Epithelial cell of prostate (primary cell): ENCODE measurements around the gene DHX35.
A peak's percentile ranks its signal among the peaks of the same experiment; 100 is the strongest.

Source experiments
- DNase-seq: peaks from one replicate; pipeline ENCODE4 v3.0.0-alpha.2; 2011; ENCODE audit warnings: low read depth, low spot score
- H3K27ac ChIP-seq: fragments of 450-650 bp; 2 replicates; pipeline ENCODE4 v1.5.1; 2017; ENCODE audit warnings: mild to moderate bottlenecking

DHX35 gene

DNA sequence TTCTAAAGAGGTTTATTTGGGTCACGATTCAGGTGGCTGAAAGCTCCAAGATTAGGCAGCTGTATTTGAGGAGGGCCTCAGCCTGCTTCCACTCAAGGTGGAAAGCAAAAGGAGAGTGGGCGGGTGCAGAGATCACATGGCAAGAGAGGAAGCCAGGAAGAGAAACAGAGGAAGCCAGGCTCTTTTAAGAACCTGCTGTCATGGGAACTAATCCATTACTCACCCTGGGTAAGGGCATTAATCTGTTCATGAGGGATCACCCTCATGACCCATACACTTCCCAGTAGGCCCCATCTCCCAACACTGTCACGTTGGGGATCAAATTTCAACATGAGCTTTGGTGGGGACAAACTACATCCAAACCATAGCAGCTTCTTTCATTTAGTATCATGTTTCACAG lies 53.9 kb downstream of the DHX35 start:
- peak; percentile 40 for DNase-seq
- peak overlapping the region; percentile 66 for H3K27ac ChIP-seq

GRCh38 chr20:39016506-39016905 lies 54.4 kb downstream of the DHX35 start:
- peak; percentile 68 for DNase-seq
- H3K27ac ChIP-seq, result peak overlapping the region; percentile 66

DNA sequence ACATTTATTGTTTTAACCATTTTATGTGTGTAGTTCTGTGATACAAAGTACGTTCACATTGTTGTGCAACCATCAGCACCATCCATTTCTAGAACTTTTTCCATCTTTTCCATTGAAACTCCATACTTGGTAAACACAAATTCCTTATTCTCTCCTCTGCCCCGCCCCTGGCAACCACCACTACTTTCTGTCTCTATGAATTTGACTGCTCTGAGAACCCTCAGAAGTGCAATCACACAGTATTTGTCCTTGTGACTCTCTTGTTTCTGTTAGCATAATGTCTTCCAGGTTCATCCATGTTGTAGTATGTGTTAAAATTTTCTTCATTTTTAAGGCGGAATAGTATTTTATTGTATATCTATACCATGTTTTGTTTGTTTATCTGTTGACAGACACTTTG lies 56.9 kb downstream of the DHX35 start:
- H3K27ac ChIP-seq, result no peak overlapping the region
- DNase-seq, result no peak

GRCh38 chr20:39019805-39020325 lies 57.7 kb downstream of the DHX35 start:
- DNase-seq, result no peak
- H3K27ac ChIP-seq, result no peak overlapping the region

DNA sequence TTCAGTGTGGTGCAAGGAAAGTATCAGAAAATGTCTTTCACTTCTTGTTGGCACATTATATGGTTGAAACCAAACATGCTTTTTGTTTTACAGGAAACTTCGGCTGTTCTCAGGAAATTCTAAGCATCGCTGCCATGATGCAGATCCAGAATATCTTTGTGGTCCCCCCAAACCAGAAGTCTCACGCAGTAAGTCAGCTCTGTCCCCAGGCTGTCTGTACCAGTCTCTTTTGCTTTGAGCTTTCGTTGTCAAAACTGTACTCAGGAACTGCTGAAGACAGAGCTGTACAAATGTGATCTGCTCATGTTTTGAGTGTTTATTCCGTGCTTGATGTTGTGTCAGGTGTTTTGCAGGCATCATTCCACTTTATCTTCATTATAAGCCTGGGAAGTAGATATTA lies 59.6 kb downstream of the DHX35 start:
- no peak overlapping the region for H3K27ac ChIP-seq
- no peak for DNase-seq

GRCh38 chr20:39025883-39026282 lies 63.7 kb downstream of the DHX35 start:
- no peak for DNase-seq
- no peak overlapping the region for H3K27ac ChIP-seq

GRCh38 chr20:39029364-39029763 lies 67.2 kb downstream of the DHX35 start:
- no peak for DNase-seq
- peak overlapping the region; percentile 16 for H3K27ac ChIP-seq

- no peak overlapping the region for H3K27ac ChIP-seq
- DNase-seq, result no peak
These were observed 70.9 kb downstream of the DHX35 start for GRCh38 chr20:39032997-39033396.

DNA sequence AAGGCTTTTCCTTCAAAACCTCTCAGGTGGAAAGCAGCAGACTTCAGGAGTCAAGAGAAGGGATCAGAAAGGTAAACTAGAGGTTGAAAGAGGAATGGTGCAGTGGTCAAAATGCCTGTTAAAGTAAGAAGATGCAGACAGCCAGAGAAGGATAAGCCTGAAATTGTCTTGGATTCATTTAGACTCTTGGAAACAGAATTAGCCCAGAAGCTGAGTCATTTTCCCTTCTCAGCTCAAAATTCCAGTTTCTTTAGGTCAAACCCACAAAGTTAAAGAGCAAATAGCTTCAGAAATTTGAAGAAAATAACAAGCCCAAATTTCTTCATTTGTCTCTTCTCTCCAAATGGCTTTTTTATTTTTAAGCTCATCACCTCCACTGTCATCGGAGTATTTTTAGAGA lies 73.9 kb downstream of the DHX35 start:
- no peak overlapping the region for H3K27ac ChIP-seq
- no peak for DNase-seq

DNA sequence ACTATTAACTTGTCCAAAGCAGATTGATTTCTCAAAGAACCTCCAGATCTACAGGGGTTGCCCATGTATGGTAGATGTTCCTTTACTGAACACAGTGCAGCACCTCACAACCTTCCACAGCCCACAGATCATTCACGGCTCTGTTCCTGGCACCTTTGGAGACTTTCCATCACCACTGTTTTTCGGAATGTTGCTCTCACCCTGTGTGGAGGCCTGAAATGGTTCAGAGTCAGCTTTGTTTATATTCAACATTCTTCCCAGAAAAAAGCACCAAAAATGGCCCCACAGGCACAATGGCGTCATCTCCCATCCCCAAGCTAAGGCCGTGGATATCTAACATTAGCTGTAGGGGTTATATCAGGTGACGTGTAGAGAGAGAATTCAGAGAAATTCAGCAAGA lies 74.7 kb downstream of the DHX35 start:
- H3K27ac ChIP-seq, result no peak overlapping the region
- no peak for DNase-seq

DNA sequence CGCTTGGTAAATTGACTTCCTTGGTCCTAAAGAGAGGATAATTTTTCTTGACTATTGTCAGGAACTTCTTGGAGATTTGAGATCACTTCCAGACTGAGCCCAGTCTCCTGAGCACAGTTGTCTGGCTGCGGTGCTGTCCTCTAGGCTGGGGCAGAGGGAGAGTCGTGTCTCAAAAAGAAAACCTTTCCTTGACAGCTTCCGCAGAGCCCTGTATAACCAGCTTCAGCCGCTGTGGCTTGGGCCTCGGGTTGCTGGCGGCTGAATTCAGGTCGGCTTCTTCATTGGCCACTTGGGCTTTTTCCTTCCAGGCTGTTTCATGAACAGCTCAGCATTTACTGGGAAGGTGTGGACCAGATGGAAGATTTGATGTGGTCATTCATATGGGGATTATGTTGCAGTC lies 75.9 kb downstream of the DHX35 start:
- no peak overlapping the region for H3K27ac ChIP-seq
- no peak for DNase-seq

DNA sequence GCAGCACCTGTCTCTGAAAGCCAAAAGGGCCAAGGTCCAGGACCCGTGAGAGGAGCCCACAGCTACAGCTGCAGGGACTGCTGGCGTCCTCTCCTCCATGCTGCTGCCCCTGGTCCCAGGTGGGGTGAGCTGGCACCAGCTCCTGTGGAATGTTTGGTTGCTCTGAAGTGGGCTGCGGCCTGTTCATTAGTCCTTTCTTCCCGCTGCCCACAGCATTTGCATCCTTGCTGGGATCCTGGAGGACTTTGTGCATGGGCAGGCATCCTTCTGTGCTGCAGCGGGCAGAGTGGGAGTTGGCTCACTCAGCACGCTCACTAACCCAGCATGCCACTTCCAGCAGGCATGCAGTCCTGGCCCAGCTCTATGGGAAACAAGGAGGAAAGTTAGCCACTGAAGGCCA lies 76.4 kb downstream of the DHX35 start:
- no peak for DNase-seq

GRCh38 chr20:39039261-39039660 lies 77.1 kb downstream of the DHX35 start:
- no peak overlapping the region for H3K27ac ChIP-seq
- no peak for DNase-seq

More for the DNA sequence above, 76.4 kb downstream of the DHX35 start:
- no peak overlapping the region for H3K27ac ChIP-seq

DNA sequence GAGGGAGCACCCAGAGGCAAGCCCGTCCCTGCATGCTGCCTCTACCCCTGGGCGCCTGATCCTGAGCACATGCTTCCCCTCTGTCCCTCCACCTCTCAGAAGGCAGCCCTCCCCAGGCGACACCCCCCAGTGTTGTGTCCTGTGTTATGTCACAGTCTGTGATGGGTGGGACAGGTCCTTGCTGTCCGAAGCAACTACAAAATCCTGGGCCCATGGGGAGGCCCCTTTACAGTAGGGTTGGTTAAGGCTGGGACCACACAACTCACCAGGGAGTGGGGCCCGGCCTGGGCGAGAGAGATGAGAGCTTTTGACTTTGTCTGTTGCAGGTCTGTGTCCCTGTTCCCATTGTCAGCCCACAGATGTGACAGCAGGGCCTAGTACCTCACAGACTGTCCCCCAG lies 78.0 kb downstream of the DHX35 start:
- H3K27ac ChIP-seq, result no peak overlapping the region
- DNase-seq, result no peak

DNA sequence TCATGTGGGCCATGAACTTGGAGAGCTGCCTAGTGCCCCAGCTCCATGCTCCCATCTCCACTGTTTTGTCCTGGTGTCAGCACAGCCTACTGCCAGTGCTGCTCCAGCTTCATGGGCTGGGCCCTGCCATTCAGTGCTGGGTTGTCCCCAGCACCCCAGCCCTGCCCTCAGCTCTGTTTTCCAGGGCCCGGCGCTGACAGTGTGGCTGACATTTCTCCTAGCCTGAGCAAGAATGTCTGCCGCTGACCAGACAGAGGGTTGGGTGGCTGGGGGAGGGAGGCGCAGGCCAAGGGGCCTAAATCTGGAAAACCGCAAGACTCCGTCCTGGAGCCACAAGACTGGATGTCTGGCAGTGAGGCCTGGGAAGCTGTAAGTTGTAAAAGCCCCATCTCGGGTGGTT lies 78.9 kb downstream of the DHX35 start:
- H3K27ac ChIP-seq, result no peak overlapping the region
- no peak for DNase-seq

GRCh38 chr20:39042279-39043150 lies 80.4 kb downstream of the DHX35 start:
- DNase-seq, result peak; percentile 14
- H3K27ac ChIP-seq, result peak overlapping the region; percentile 44

GRCh38 chr20:39044501-39044900 lies 82.4 kb downstream of the DHX35 start:
- no peak overlapping the region for H3K27ac ChIP-seq
- DNase-seq, result no peak

DNA sequence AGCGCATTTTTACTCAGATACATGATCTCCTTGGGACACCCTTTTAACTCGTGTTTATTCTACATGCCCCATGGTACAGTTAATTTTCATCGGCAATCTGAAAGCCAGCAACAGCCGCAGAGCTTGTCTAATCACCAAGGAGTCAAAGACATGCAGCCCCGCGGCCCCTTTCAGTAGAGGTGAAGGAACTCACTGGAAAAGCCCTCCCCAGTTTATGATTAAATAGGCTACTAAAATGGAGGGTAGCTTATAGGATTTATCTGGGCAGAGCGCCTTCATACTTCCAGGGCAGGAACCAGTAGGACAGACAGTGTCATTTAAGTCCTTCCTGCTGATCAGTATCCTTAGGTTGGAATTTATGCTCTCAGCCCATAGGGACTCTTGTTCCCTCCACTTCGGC lies 83.5 kb downstream of the DHX35 start:
- H3K27ac ChIP-seq, result no peak overlapping the region
- no peak for DNase-seq

- no peak for DNase-seq
- H3K27ac ChIP-seq, result no peak overlapping the region
These were observed 85.4 kb downstream of the DHX35 start for GRCh38 chr20:39047417-39047985.

- H3K27ac ChIP-seq, result no peak overlapping the region
- DNase-seq, result peak; percentile 20
These were observed 86.0 kb downstream of the DHX35 start for GRCh38 chr20:39048000-39048696.

- H3K27ac ChIP-seq, result no peak overlapping the region
These were observed 87.0 kb downstream of the DHX35 start for GRCh38 chr20:39049148-39049547.

More at GRCh38 chr20:39049148-39049547, 87.0 kb downstream of the DHX35 start:
- no peak for DNase-seq
